GM18511 (cell line): ENCODE data around the gene LAMTOR3.

Experiments used
- ATAC-seq: cut with Tn5 transposase; IDR thresholded peaks from one replicate; pipeline ENCODE4 v1.9.1; 2021; ENCODE audit warnings: mild to moderate bottlenecking, moderate library complexity; ENCODE audit not compliant: unreplicated experiment

Gene LAMTOR3

GRCh38 chr4:99863804-99864203 lies 30.4 kb downstream of the LAMTOR3 start:
- ATAC-seq, result no peak

- ATAC-seq, result peak; percentile 73
Measured at GRCh38 chr4:99861120-99861905, 32.9 kb downstream of the LAMTOR3 start.

GRCh38 chr4:99860521-99860920 lies 33.7 kb downstream of the LAMTOR3 start:
- no peak for ATAC-seq

GRCh38 chr4:99859618-99860017 lies 34.6 kb downstream of the LAMTOR3 start:
- peak; percentile 62 for ATAC-seq

- ATAC-seq, result no peak
Measured at GRCh38 chr4:99857307-99857706, 36.9 kb downstream of the LAMTOR3 start.

GRCh38 chr4:99856166-99856565 lies 38.1 kb downstream of the LAMTOR3 start:
- no peak for ATAC-seq

GRCh38 chr4:99855678-99856077 lies 38.5 kb downstream of the LAMTOR3 start:
- peak; percentile 50 for ATAC-seq

GRCh38 chr4:99853999-99854398 lies 40.2 kb downstream of the LAMTOR3 start:
- no peak for ATAC-seq

GRCh38 chr4:99853190-99853589 lies 41.0 kb downstream of the LAMTOR3 start:
- no peak for ATAC-seq

- ATAC-seq, result no peak
Measured at GRCh38 chr4:99852199-99852749, 42.0 kb downstream of the LAMTOR3 start.

GRCh38 chr4:99848591-99849001 lies 45.6 kb downstream of the LAMTOR3 start:
- peak; percentile 40 for ATAC-seq

GRCh38 chr4:99847362-99847976 lies 46.8 kb downstream of the LAMTOR3 start:
- ATAC-seq, result peak; percentile 64

- ATAC-seq, result no peak
Measured at GRCh38 chr4:99846891-99847290, 47.3 kb downstream of the LAMTOR3 start.

GRCh38 chr4:99845708-99846469 lies 48.3 kb downstream of the LAMTOR3 start:
- peak; percentile 39 for ATAC-seq

- ATAC-seq, result no peak
Measured at GRCh38 chr4:99845179-99845578, 49.0 kb downstream of the LAMTOR3 start.

GRCh38 chr4:99844048-99844447 lies 50.2 kb downstream of the LAMTOR3 start:
- no peak for ATAC-seq

GRCh38 chr4:99843413-99843812 lies 50.8 kb downstream of the LAMTOR3 start:
- ATAC-seq, result no peak

GRCh38 chr4:99841129-99841528 lies 53.1 kb downstream of the LAMTOR3 start:
- peak; percentile 45 for ATAC-seq

GRCh38 chr4:99838927-99839326 lies 55.3 kb downstream of the LAMTOR3 start:
- no peak for ATAC-seq

- ATAC-seq, result no peak
Measured at GRCh38 chr4:99835942-99836341, 58.3 kb downstream of the LAMTOR3 start.

- ATAC-seq, result no peak
Measured at GRCh38 chr4:99834569-99834968, 59.7 kb downstream of the LAMTOR3 start.
